ENCODE results near the gene CPSF4L. TPM values are rescaled to one million over a fixed set of nuclear protein-coding genes. Genes with fewer than 3 reads are reported as not detected.

The CPSF4L gene
- total RNA-seq: not detected in 2 replicates

GRCh38 chr17:73261617-73261951 lies at the start of gene CPSF4L:
Gene CPSF4L (minus strand): TSS chr17:73261880. CDS start chr17:73261818, 62 bp downstream.

Other genes with a start within 250 kb of the CPSF4L start
- 18.3 and 31.5 TPM in 2 replicates for gene SLC39A11, start 169.2 kb downstream of the CPSF4L start, total RNA-seq
- under 0.01 TPM in 2 replicates for gene SSTR2, start 96.9 kb downstream of the CPSF4L start, total RNA-seq
- 24.5 and 29.2 TPM in 2 replicates for gene COG1, start 68.8 kb downstream of the CPSF4L start, total RNA-seq
- gene CDC42EP4, start 50.1 kb upstream of the CPSF4L start, total RNA-seq: 45.5 and 64.1 TPM in 2 replicates

All from hair follicle dermal papilla cell (primary cell).